Measurements from ENCODE around the gene C16orf78.

C16orf78 gene

GRCh38 chr16:49373504-49373903 is at the start of gene C16orf78:
C16orf78 (plus strand) TSS chr16:49373804; CDS start chr16:49373940, 136 bp downstream.
- no peak within 1 kb of the TSS for H3K4me3 ChIP-seq (ENCODE audit: low read length)
- peaks cover 4% of the 10 kb centered on the region for H3K4me1 ChIP-seq (ENCODE audit: insufficient read depth, low read length)
- peaks cover 7% of the 10 kb centered on the region; the same call in 1 of the 2 replicates for H3K27me3 ChIP-seq (ENCODE audit: insufficient read depth, low read length)
- no peak within 1 kb of the TSS for H3K9ac ChIP-seq (ENCODE audit: low read depth, low read length)
- H3K27ac ChIP-seq (ENCODE audit: low read length) = no peak within 1 kb of the TSS
- no peaks in the 10 kb centered on the region for H3K36me3 ChIP-seq (ENCODE audit: insufficient read depth, low read depth, low read length)
- no peaks in the 10 kb centered on the region for H3K9me3 ChIP-seq (ENCODE audit: insufficient read depth, low read depth, low read length)

GRCh38 chr16:49324703-49325102 is 48.9 kb upstream of the C16orf78 start:
- H3K27me3 ChIP-seq (ENCODE audit: insufficient read depth, low read length) = no peaks in the 10 kb centered on the region
- no peaks in the 10 kb centered on the region for H3K36me3 ChIP-seq (ENCODE audit: insufficient read depth, low read depth, low read length)
- H3K9ac ChIP-seq (ENCODE audit: low read depth, low read length) = no peak overlapping the region
- H3K9me3 ChIP-seq (ENCODE audit: insufficient read depth, low read depth, low read length) = no peaks in the 10 kb centered on the region
- H3K27ac ChIP-seq (ENCODE audit: low read length) = no peak overlapping the region
- H3K4me3 ChIP-seq (ENCODE audit: low read length) = no peak overlapping the region
- no peaks in the 10 kb centered on the region for H3K4me1 ChIP-seq (ENCODE audit: insufficient read depth, low read length)

GRCh38 chr16:49327466-49327865 is 46.1 kb upstream of the C16orf78 start:
- Histone ChIP-seq H3K4me1 (ENCODE audit: insufficient read depth, low read length) (no peaks in the 10 kb centered on the region), H3K9me3 (ENCODE audit: insufficient read depth, low read depth, low read length) (no peaks in the 10 kb centered on the region), H3K36me3 (ENCODE audit: insufficient read depth, low read depth, low read length) (no peaks in the 10 kb centered on the region), H3K9ac (ENCODE audit: low read depth, low read length) (no peak overlapping the region), H3K4me3 (ENCODE audit: low read length) (no peak overlapping the region), H3K27ac (ENCODE audit: low read length) (no peak overlapping the region), H3K27me3 (ENCODE audit: insufficient read depth, low read length) (no peaks in the 10 kb centered on the region)

- Histone ChIP-seq H3K9me3 (ENCODE audit: insufficient read depth, low read depth, low read length) (no peaks in the 10 kb centered on the region), H3K4me3 (ENCODE audit: low read length) (no peak overlapping the region), H3K36me3 (ENCODE audit: insufficient read depth, low read depth, low read length) (no peaks in the 10 kb centered on the region), H3K27ac (ENCODE audit: low read length) (no peak overlapping the region), H3K4me1 (ENCODE audit: insufficient read depth, low read length) (no peaks in the 10 kb centered on the region), H3K27me3 (ENCODE audit: insufficient read depth, low read length) (no peaks in the 10 kb centered on the region), H3K9ac (ENCODE audit: low read depth, low read length) (no peak overlapping the region)
Observed at GRCh38 chr16:49328325-49328724, 45.3 kb upstream of the C16orf78 start.

GRCh38 chr16:49330562-49331201 is 42.9 kb upstream of the C16orf78 start:
- no peak overlapping the region for H3K27ac ChIP-seq (ENCODE audit: low read length)
- H3K4me1 ChIP-seq (ENCODE audit: insufficient read depth, low read length) = no peaks in the 10 kb centered on the region
- H3K4me3 ChIP-seq (ENCODE audit: low read length) = no peak overlapping the region
- H3K9ac ChIP-seq (ENCODE audit: low read depth, low read length) = no peak overlapping the region
- no peaks in the 10 kb centered on the region for H3K27me3 ChIP-seq (ENCODE audit: insufficient read depth, low read length)
- no peaks in the 10 kb centered on the region for H3K9me3 ChIP-seq (ENCODE audit: insufficient read depth, low read depth, low read length)
- H3K36me3 ChIP-seq (ENCODE audit: insufficient read depth, low read depth, low read length) = no peaks in the 10 kb centered on the region

GRCh38 chr16:49332589-49333258 is 40.9 kb upstream of the C16orf78 start:
- Histone ChIP-seq H3K4me3 (ENCODE audit: low read length) (no peak overlapping the region), H3K9ac (ENCODE audit: low read depth, low read length) (no peak overlapping the region), H3K27me3 (ENCODE audit: insufficient read depth, low read length) (no peaks in the 10 kb centered on the region), H3K36me3 (ENCODE audit: insufficient read depth, low read depth, low read length) (no peaks in the 10 kb centered on the region), H3K4me1 (ENCODE audit: insufficient read depth, low read length) (no peaks in the 10 kb centered on the region), H3K9me3 (ENCODE audit: insufficient read depth, low read depth, low read length) (no peaks in the 10 kb centered on the region), H3K27ac (ENCODE audit: low read length) (no peak overlapping the region)

GRCh38 chr16:49333259-49333597 is 40.4 kb upstream of the C16orf78 start:
- H3K4me1 ChIP-seq (ENCODE audit: insufficient read depth, low read length) = no peaks in the 10 kb centered on the region
- H3K4me3 ChIP-seq (ENCODE audit: low read length) = no peak overlapping the region
- no peaks in the 10 kb centered on the region for H3K36me3 ChIP-seq (ENCODE audit: insufficient read depth, low read depth, low read length)
- no peaks in the 10 kb centered on the region for H3K27me3 ChIP-seq (ENCODE audit: insufficient read depth, low read length)
- no peak overlapping the region for H3K27ac ChIP-seq (ENCODE audit: low read length)
- H3K9me3 ChIP-seq (ENCODE audit: insufficient read depth, low read depth, low read length) = no peaks in the 10 kb centered on the region
- H3K9ac ChIP-seq (ENCODE audit: low read depth, low read length) = no peak overlapping the region

GRCh38 chr16:49335828-49336227 is 37.8 kb upstream of the C16orf78 start:
- Histone ChIP-seq H3K4me1 (ENCODE audit: insufficient read depth, low read length) (no peaks in the 10 kb centered on the region), H3K4me3 (ENCODE audit: low read length) (no peak overlapping the region), H3K27me3 (ENCODE audit: insufficient read depth, low read length) (no peaks in the 10 kb centered on the region), H3K9ac (ENCODE audit: low read depth, low read length) (no peak overlapping the region), H3K27ac (ENCODE audit: low read length) (no peak overlapping the region), H3K9me3 (ENCODE audit: insufficient read depth, low read depth, low read length) (no peaks in the 10 kb centered on the region), H3K36me3 (ENCODE audit: insufficient read depth, low read depth, low read length) (no peaks in the 10 kb centered on the region)

- no peak overlapping the region for H3K9ac ChIP-seq (ENCODE audit: low read depth, low read length)
- no peak overlapping the region for H3K4me3 ChIP-seq (ENCODE audit: low read length)
- no peaks in the 10 kb centered on the region for H3K9me3 ChIP-seq (ENCODE audit: insufficient read depth, low read depth, low read length)
- H3K27me3 ChIP-seq (ENCODE audit: insufficient read depth, low read length) = no peaks in the 10 kb centered on the region
- H3K4me1 ChIP-seq (ENCODE audit: insufficient read depth, low read length) = no peaks in the 10 kb centered on the region
- H3K27ac ChIP-seq (ENCODE audit: low read length) = no peak overlapping the region
- no peaks in the 10 kb centered on the region for H3K36me3 ChIP-seq (ENCODE audit: insufficient read depth, low read depth, low read length)
Observed at GRCh38 chr16:49336581-49336980, 37.0 kb upstream of the C16orf78 start.

GRCh38 chr16:49337814-49338350 is 35.7 kb upstream of the C16orf78 start:
- Histone ChIP-seq H3K4me1 (ENCODE audit: insufficient read depth, low read length) (no peaks in the 10 kb centered on the region), H3K27me3 (ENCODE audit: insufficient read depth, low read length) (no peaks in the 10 kb centered on the region), H3K9ac (ENCODE audit: low read depth, low read length) (no peak overlapping the region), H3K27ac (ENCODE audit: low read length) (no peak overlapping the region), H3K9me3 (ENCODE audit: insufficient read depth, low read depth, low read length) (no peaks in the 10 kb centered on the region), H3K36me3 (ENCODE audit: insufficient read depth, low read depth, low read length) (no peaks in the 10 kb centered on the region), H3K4me3 (ENCODE audit: low read length) (no peak overlapping the region)

GRCh38 chr16:49338611-49339265 is 34.9 kb upstream of the C16orf78 start:
- H3K36me3 ChIP-seq (ENCODE audit: insufficient read depth, low read depth, low read length) = no peaks in the 10 kb centered on the region
- H3K4me1 ChIP-seq (ENCODE audit: insufficient read depth, low read length) = no peaks in the 10 kb centered on the region
- no peak overlapping the region for H3K9ac ChIP-seq (ENCODE audit: low read depth, low read length)

GRCh38 chr16:49340466-49340865 is 33.1 kb upstream of the C16orf78 start:
- Histone ChIP-seq H3K27ac (ENCODE audit: low read length) (no peak overlapping the region), H3K4me3 (ENCODE audit: low read length) (no peak overlapping the region), H3K4me1 (ENCODE audit: insufficient read depth, low read length) (no peaks in the 10 kb centered on the region), H3K9ac (ENCODE audit: low read depth, low read length) (no peak overlapping the region), H3K36me3 (ENCODE audit: insufficient read depth, low read depth, low read length) (no peaks in the 10 kb centered on the region), H3K27me3 (ENCODE audit: insufficient read depth, low read length) (peaks cover 7% of the 10 kb centered on the region; the same call in 1 of the 2 replicates), H3K9me3 (ENCODE audit: insufficient read depth, low read depth, low read length) (no peaks in the 10 kb centered on the region)

More at GRCh38 chr16:49338611-49339265, 34.9 kb upstream of the C16orf78 start:
- Histone ChIP-seq H3K9me3 (ENCODE audit: insufficient read depth, low read depth, low read length) (no peaks in the 10 kb centered on the region), H3K27me3 (ENCODE audit: insufficient read depth, low read length) (no peaks in the 10 kb centered on the region), H3K4me3 (ENCODE audit: low read length) (no peak overlapping the region), H3K27ac (ENCODE audit: low read length) (no peak overlapping the region)
